ENCODE measurements around the gene ELAPOR2. TPM values are rescaled to one million over a fixed set of nuclear protein-coding genes. Genes with fewer than 3 reads are reported as not detected.
"Not testable (repeated sequence)": the region's sequence is repeated elsewhere in the genome, so short reads cannot be mapped to it uniquely, and the experiment has no call there.

Gene ELAPOR2
- total and polyA plus RNA-seq, 8 donors = 1.6 to 10.3 (median 3.4) TPM

- no peak for ATAC-seq
- no peak for TF ChIP-seq CTCF (IDR thresholded peaks at IDR 0.05)
- FAIRE-seq = no peak
Measured at GRCh38 chr7:87100326-87100725, 40.9 kb upstream of the ELAPOR2 start.

GRCh38 chr7:87097375-87097774, 37.9 kb upstream of the ELAPOR2 start:
- H3K27ac ChIP-seq; H3K36me3 ChIP-seq; DNase-seq; H3K27me3 ChIP-seq; H3K9me3 ChIP-seq; intact Hi-C loops (cut with DNase I); ATAC-seq; FAIRE-seq; H3K4me1 ChIP-seq; H3K4me3 ChIP-seq: not testable (repeated sequence)
- 100% methylated on average over 1 of the region's 2 CpGs; no CpG with 5 or more reads in 1 of the 2 donors for WGBS, 2 donors

More at GRCh38 chr7:87100326-87100725, 40.9 kb upstream of the ELAPOR2 start:
- 82 to 86% methylated on average over 2 of the region's 2 CpGs for WGBS, 2 donors
- Histone ChIP-seq H3K9me3 (no peaks in the 10 kb centered on the region), H3K27me3 (no peaks in the 10 kb centered on the region), H3K4me3 (no peak overlapping the region), H3K4me1 (no peaks in the 10 kb centered on the region), H3K27ac (no peak overlapping the region), H3K36me3 (no peaks in the 10 kb centered on the region)
- intact Hi-C loops (cut with DNase I) = no loop called here
- DNase-seq = no peak

GRCh38 chr7:87094322-87094721, 34.9 kb upstream of the ELAPOR2 start:
- FAIRE-seq (no peak), ATAC-seq (no peak), DNase-seq (no peak)
- H3K27me3 ChIP-seq = no peaks in the 10 kb centered on the region
- no peaks in the 10 kb centered on the region for H3K4me1 ChIP-seq
- H3K4me3 ChIP-seq = no peak overlapping the region
- no peak for TF ChIP-seq CTCF (IDR thresholded peaks at IDR 0.05)
- no peaks in the 10 kb centered on the region for H3K36me3 ChIP-seq
- H3K9me3 ChIP-seq = no peaks in the 10 kb centered on the region
- intact Hi-C loops (cut with DNase I) = no loop called here
- H3K27ac ChIP-seq = no peak overlapping the region
- WGBS, 2 donors = 66 to 69% methylated on average over 2 of the region's 2 CpGs

GRCh38 chr7:87092568-87093091, 33.2 kb upstream of the ELAPOR2 start:
- no peaks in the 10 kb centered on the region for H3K27me3 ChIP-seq
- 80 to 81% methylated on average over 2 of the region's 2 CpGs for WGBS, 2 donors
- H3K4me3 ChIP-seq = no peak overlapping the region
- intact Hi-C loops (cut with DNase I) = no loop called here
- TF ChIP-seq CTCF (IDR thresholded peaks at IDR 0.05) = no peak
- H3K9me3 ChIP-seq = no peaks in the 10 kb centered on the region
- no peaks in the 10 kb centered on the region for H3K36me3 ChIP-seq
- DNase-seq (no peak), FAIRE-seq (no peak), ATAC-seq (no peak)
- H3K4me1 ChIP-seq = no peaks in the 10 kb centered on the region
- H3K27ac ChIP-seq = no peak overlapping the region

GRCh38 chr7:87091487-87092066, 32.1 kb upstream of the ELAPOR2 start:
- 57 to 61% methylated on average over 1 of the region's 1 CpG for WGBS, 2 donors
- FAIRE-seq = no peak
- no peaks in the 10 kb centered on the region for H3K4me1 ChIP-seq
- intact Hi-C loops (cut with DNase I) = no loop called here
- H3K4me3 ChIP-seq = no peak overlapping the region
- no peak for DNase-seq
- ATAC-seq = no peak
- H3K36me3 ChIP-seq = no peaks in the 10 kb centered on the region
- no peak overlapping the region for H3K27ac ChIP-seq
- no peak for TF ChIP-seq CTCF (IDR thresholded peaks at IDR 0.05)
- no peaks in the 10 kb centered on the region for H3K27me3 ChIP-seq
- H3K9me3 ChIP-seq = no peaks in the 10 kb centered on the region
